Left hindlimb (tissue), 1 donor: ENCODE measurements around the gene NIBAN1.
"Not testable (repeated sequence)": the region's sequence is repeated elsewhere in the genome, so short reads cannot be mapped to it uniquely, and the experiment has no call there.

Experiments used
- DNase-seq: peaks from one replicate; pipeline ENCODE4 v3.0.0-alpha.2; 2018

The NIBAN1 gene

GRCh38 chr1:184972315-184973055, 1.8 kb downstream of the NIBAN1 start:
- DNase-seq = no peak

GRCh38 chr1:184971522-184972265, 2.6 kb downstream of the NIBAN1 start:
- DNase-seq = no peak

GRCh38 chr1:184970691-184971161, 3.6 kb downstream of the NIBAN1 start:
- no peak for DNase-seq

- DNase-seq = no peak
Observed at GRCh38 chr1:184966989-184967388, 7.3 kb downstream of the NIBAN1 start.

- no peak for DNase-seq
Observed at GRCh38 chr1:184965944-184966860, 8.1 kb downstream of the NIBAN1 start.

GRCh38 chr1:184965439-184965838, 8.9 kb downstream of the NIBAN1 start:
- no peak for DNase-seq

GRCh38 chr1:184959626-184960025, 14.7 kb downstream of the NIBAN1 start:
- DNase-seq = no peak

- DNase-seq = no peak
Observed at GRCh38 chr1:184958554-184959353, 15.6 kb downstream of the NIBAN1 start.

GRCh38 chr1:184957901-184958300, 16.4 kb downstream of the NIBAN1 start:
- DNase-seq = not testable (repeated sequence)

- no peak for DNase-seq
Observed at GRCh38 chr1:184956999-184957700, 17.2 kb downstream of the NIBAN1 start.

- no peak for DNase-seq
Observed at GRCh38 chr1:184954232-184954995, 19.9 kb downstream of the NIBAN1 start.

- no peak for DNase-seq
Observed at GRCh38 chr1:184953600-184954219, 20.6 kb downstream of the NIBAN1 start.

- DNase-seq = no peak
Observed at GRCh38 chr1:184952428-184952827, 21.9 kb downstream of the NIBAN1 start.

- DNase-seq = no peak
Observed at GRCh38 chr1:184951788-184952187, 22.5 kb downstream of the NIBAN1 start.

GRCh38 chr1:184950906-184951305, 23.4 kb downstream of the NIBAN1 start:
- DNase-seq = no peak

GRCh38 chr1:184950227-184950626, 24.1 kb downstream of the NIBAN1 start:
- no peak for DNase-seq

GRCh38 chr1:184947497-184948256, 26.6 kb downstream of the NIBAN1 start:
- no peak for DNase-seq

- no peak for DNase-seq
Observed at GRCh38 chr1:184945678-184946412, 28.5 kb downstream of the NIBAN1 start.

GRCh38 chr1:184945029-184945428, 29.3 kb downstream of the NIBAN1 start:
- no peak for DNase-seq
